IPS DF 4.7 (cell line): ENCODE results near the gene SLC1A3.
A peak's percentile ranks its signal among the peaks of the same experiment; 100 is the strongest.

ENCODE experiments used
- DNase-seq: peaks from one replicate; pipeline ENCODE4 v3.0.0-alpha.2; 2013; ENCODE audit warnings: low spot score; ENCODE audit errors: extremely low read depth

SLC1A3 gene

GRCh38 chr5:36683821-36684434 is 77.5 kb downstream of the SLC1A3 start:
- no peak for DNase-seq

- DNase-seq = no peak
Observed at GRCh38 chr5:36685631-36686288, 79.4 kb downstream of the SLC1A3 start.

- no peak for DNase-seq
Observed at GRCh38 chr5:36686881-36687280, 80.5 kb downstream of the SLC1A3 start.

- no peak for DNase-seq
Observed at GRCh38 chr5:36688722-36689121, 82.3 kb downstream of the SLC1A3 start.

GRCh38 chr5:36689225-36689624 is 82.8 kb downstream of the SLC1A3 start:
- no peak for DNase-seq

GRCh38 chr5:36690041-36690961 is 83.9 kb downstream of the SLC1A3 start:
- peak; percentile 75 for DNase-seq

- DNase-seq = no peak
Observed at GRCh38 chr5:36691226-36691625, 84.8 kb downstream of the SLC1A3 start.

- no peak for DNase-seq
Observed at GRCh38 chr5:36691696-36692371, 85.4 kb downstream of the SLC1A3 start.

GRCh38 chr5:36692791-36693763 is 86.7 kb downstream of the SLC1A3 start:
- DNase-seq = peak; percentile 64

- no peak for DNase-seq
Observed at GRCh38 chr5:36694351-36694750, 87.9 kb downstream of the SLC1A3 start.

GRCh38 chr5:36696059-36696673 is 89.8 kb downstream of the SLC1A3 start:
- DNase-seq = no peak

GRCh38 chr5:36698031-36698430 is 91.6 kb downstream of the SLC1A3 start:
- no peak for DNase-seq

- DNase-seq = no peak
Observed at GRCh38 chr5:36701085-36701698, 94.8 kb downstream of the SLC1A3 start.

GRCh38 chr5:36703245-36703860 is 96.9 kb downstream of the SLC1A3 start:
- DNase-seq = no peak

GRCh38 chr5:36704131-36704530 is 97.7 kb downstream of the SLC1A3 start:
- no peak for DNase-seq

- DNase-seq = no peak
Observed at GRCh38 chr5:36705055-36705454, 98.6 kb downstream of the SLC1A3 start.

GRCh38 chr5:36706662-36707061 is 100.3 kb downstream of the SLC1A3 start:
- no peak for DNase-seq

GRCh38 chr5:36708996-36709395 is 102.6 kb downstream of the SLC1A3 start:
- DNase-seq = no peak

GRCh38 chr5:36710039-36710438 is 103.6 kb downstream of the SLC1A3 start:
- no peak for DNase-seq
